Measurements from ENCODE around the gene NMNAT2.

Gene NMNAT2

DNA sequence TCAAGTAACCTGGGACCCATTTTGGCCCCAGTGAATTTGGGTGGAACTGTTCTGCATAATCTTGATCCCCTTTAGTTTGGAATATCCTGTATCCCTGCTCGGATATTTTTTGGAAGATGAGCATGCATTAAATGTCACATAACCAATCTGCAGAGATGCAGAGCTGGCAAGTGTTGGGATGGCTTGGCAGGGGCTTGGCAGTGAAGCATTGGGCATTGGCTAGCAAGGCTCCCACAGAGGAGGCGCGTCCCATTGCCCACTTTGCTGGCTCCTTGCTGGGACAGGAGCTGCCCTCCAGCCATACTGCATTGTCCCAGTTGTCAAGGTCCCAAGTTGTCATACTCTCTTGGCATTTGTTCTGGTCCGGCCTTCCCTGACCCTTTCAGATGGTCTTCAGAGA lies 202.2 kb downstream of the NMNAT2 start:
- no peak for DNase-seq

DNA sequence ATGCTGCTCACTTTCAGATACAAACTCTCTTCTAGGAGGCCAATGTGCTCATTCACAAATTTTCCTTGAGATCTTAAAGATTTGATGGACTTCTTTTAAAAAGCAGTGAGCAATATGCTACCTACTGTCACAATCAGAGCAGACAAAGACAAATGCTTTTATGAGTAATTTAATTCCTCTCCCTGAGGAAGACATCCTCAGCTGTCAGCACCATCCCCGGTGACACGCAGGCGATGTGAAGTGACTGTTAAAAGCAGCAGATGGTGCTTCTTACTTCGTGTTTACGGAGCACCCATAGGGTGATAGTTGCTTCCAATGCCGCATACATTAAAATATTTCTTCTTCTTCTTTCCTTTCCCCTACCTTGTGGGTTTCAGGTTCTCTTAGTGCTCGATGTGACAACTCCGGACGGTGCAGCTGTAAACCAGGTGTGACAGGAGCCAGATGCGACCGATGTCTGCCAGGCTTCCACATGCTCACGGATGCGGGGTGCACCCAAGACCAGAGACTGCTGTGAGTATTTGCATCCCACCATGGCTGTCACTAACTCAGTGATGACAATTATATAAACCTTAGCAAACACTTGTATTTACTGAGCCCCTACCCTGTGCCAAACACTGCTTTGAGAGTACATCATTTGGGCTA lies 203.0 kb downstream of the NMNAT2 start:
- peak in 12 of 56 donors; percentile 8 to 52 (median 20) for DNase-seq

DNA sequence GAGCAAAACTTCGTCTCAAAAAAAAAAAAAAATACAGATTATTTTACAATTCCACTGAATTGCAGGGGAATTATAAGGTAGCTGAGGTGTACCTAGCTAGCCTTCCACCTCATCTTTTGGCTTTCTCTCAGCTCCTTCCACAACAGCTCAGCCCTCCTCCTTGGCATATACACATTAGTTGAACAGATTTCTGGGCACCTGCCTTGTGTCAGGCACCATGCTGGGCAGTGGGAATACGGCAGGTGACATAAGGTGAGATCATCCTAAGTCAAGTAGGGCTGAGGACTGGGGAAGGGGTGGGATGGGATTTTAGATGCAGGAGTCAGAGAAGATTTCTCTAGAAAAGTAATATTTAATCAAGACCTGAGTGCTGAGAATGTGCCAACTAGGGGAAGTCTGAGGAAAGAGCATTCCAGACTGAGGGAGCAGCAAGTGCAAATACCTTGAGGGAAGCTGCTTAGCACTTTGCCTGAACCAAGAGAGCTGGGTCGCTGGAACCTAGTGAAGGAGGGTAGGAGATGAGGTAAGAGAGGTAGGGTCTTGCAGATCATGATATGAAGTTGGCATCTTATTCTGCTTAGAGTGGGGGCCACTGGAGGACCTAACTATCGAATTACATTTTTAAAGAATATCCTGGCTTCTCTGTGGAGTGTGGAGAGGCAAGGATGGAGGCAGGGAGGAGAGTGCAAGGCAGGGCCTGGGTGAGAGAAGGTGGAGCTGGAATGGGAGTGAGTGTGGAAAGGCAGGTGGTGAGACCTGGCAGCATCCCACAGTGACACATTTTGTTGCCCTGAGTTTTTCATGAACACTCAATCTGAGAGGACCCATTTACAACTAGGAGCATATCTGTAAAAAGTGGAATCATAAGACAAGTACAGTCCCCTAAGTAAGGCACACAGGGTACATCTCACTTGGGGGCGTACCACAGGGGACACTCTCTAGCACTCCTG lies 203.9 kb downstream of the NMNAT2 start:
- no peak for DNase-seq

DNA sequence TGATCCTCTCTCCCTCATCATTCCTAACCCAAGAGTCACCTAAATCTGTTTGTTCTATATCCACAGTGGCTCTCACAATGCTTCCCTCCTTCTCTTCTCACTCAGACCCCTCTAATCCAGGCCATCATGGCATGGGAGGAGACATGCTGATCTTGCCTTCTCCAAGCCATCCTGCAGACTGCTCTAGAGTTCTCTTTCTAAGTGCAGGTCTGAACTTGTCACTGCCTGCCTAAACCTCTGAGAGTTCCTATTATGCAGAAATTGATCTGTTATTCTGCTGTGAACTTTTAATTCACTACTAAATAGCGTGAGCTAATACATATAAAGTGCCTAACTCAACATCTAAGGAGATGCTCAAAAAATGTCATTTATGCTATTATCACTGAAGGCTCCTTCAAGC lies 205.3 kb downstream of the NMNAT2 start:
- no peak for DNase-seq

DNA sequence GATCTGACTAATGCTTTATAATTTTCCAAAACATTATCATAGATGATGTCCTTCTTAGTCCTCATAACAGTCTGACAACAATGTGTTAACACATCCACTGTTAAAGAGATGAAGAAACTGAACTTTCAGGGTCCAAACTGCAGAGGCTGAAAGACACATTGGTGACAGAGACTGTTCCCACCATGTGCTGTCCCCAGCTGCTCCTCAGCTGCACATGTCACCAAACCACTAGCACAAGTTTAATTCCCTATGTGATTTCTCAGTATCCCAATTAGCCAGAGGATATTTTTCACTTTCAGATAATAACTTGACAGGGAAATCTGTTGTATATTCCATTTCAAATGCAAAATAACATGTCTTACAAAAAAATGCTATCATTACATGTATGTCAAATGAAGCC lies 207.5 kb downstream of the NMNAT2 start:
- DNase-seq: no peak

DNA sequence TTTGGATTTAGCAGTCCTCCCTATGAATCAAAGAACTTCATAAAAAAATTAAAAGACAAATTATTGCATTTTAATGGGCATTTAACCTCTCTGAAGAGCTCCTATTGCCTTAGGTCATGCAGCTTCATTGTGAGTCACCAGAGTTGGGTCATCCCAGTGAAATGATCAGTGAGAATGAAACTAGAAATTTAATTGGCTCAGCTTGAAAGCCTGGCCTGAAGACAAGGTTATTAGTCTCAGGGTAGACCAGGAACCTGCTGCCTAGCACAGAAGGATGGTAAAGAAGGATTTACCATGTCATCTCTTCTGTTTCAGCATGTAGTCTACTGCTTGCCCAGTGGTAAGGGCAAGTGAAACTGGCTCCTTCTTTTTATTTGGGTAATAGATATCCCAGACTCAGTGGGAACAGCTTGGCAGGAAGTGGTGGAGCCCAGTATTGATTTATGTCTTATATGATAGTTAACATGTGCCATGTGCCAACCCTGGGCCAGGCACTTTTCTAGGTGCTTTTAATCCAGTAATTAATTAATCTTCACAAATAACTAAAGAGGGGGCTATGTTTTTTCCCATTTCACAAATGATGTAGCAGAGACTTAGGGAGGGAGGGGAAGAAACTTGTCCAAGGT lies 208.5 kb downstream of the NMNAT2 start:
- no peak for DNase-seq

DNA sequence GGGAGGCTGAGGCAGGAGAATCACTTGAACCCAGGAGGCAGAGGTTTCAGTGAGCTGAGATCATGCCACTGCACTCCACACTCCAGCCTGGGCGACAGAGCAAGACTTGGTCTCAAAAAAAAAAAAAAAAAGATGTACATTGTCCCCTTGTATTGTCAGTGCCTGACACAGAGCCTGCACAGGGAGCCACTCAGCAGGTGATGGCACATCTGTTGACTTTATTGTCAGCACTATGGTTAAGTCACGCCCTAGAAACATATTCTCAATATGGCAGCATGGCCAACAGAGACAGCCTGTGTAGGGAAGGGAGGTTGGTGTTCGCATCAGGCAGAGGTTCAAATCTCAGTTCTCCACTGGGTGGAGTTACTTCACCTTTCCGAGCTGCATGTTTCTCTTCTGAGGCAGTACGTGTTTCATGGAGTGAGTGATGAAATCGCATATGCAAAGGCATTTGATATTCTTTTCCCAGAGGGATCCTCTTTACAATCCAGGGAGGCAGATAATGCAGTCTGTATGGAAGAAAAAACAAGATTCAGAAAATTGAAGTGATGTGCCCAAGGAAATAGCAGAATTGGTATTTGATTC lies 211.6 kb downstream of the NMNAT2 start:
- no peak for DNase-seq

DNA sequence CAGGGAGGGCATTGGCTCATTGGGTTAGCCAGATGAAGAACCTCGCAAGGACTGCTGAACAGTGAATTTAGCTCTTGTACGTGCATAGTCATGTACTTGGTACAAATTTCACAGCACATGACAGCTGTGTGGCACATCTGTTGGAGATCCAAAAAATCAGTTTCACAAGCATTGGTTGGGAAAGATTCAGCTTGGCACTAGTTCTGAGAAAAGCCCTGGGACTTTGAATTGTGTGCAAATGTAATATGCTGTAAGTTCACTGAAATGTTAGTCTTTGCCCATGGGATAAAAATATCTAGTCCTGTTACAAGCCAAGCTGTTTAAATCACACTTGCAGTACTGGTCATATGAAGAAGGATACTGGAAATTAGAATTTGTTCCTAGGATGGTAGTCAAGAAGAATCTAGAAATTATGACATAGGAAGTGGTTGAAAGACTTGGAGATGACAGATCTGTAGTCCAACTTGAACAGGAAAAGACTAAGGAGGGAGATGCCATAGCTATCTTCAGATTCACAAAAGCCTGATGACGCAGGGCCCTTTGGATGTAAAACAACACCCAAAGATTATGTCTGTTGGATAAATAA lies 212.9 kb downstream of the NMNAT2 start:
- no peak for DNase-seq

DNA sequence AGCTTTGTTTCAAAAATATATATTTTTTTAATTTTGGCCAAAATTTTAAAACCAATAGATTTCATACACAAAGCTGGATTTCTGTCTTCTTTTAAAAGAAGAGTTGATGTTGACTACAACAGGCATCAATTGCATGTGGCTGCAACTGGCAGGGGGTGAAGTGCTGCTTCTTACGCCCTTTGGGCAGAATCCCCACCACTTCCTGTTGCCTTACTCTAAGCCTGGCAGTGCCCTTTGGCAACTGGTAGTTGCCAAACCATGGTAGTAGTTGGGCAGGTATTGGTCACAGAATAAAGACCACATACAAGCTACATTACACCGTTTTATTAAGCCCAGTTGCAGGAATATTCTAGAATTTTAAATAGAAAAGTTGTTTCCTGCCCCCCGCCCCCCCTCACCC lies 215.1 kb downstream of the NMNAT2 start:
- no peak for DNase-seq

DNA sequence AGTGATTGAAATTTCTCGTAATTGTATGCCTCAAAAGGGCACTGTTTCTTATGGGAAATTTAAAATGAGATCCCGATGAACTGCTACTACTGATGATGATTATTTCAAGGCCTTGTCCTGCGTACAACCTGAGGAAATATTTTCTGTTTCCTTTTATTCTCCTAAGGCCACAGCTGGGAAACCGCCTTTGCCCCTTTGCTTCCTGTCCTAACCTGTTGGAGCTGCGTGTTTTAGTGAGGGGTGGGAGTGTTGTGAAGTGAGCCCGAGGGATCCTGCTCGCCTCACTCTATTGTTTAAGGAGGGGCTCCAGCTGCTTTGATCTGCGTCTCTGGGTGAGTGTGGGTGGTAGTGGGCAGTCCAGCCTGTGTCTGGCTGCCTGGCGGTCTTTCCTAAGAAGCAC lies 217.7 kb downstream of the NMNAT2 start:
- DNase-seq: no peak

DNA sequence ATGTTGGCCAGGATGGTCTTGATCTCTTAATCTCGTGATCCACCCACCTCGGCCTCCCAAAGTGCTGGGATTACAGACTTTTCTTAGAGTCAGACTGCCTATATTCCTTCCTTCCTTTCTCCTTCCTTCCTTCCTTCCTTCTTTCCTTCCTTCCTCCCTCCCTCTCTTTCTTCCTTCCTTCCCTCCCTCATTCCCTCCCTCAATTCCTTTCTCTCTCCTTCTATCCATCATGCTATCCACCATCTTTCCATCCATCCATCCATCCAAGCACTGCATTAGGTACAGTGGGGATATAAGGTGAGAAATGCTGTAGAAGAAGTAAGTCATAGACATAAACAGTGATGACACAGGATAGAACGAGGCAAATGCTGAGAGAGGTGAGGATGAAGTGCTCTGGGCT lies 218.9 kb downstream of the NMNAT2 start:
- no peak for DNase-seq

DNA sequence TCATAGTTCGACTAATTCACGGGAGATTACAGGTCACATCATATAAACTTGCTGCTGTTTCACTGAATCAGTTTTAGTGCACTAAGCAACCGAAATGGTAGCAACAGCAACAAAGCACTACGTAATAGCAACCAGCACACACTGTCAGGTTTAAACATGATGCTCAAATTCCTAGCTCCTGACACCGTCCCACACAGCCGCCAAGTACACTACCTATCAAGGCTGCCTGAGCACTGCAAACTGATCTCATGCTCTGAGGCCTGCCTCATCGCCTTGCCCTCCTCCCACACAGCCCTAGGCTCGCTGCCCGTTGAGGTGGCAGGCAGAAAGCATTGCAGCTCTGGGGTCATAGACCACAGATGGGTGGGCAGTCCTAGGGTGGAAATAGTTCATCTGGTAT lies 219.7 kb downstream of the NMNAT2 start:
- peak in 18 of 56 donors; percentile 3 to 48 (median 21) for DNase-seq

All from nucleus accumbens (tissue), 56 donors.